DND-41 (cell line): ENCODE measurements around the gene TNS1.

ENCODE experiments used
- ATAC-seq: fragments of 200-7000 bp; cut with Tn5 transposase; 3 replicates; pipeline ENCODE4 v1.9.1; 2021; ENCODE audit warnings: low read depth; ENCODE audit not compliant: insufficient read depth
- DNase-seq: peaks from one replicate; pipeline ENCODE4 v3.0.0-alpha.2; 2020
- H2AFZ ChIP-seq: 2 replicates; pipeline ENCODE4 v1.6.0; 2012; ENCODE audit warnings: low read depth, low read length
- H3K27ac ChIP-seq: 2 replicates; pipeline ENCODE4 v1.5.1; 2012; ENCODE audit warnings: low read length, inconsistent platforms
- H3K27me3 ChIP-seq: fragments of 200-600 bp; sonication (generic); 2 replicates; pipeline ENCODE4 v1.6.0; 2012; ENCODE audit warnings: low read length, mild to moderate bottlenecking, inconsistent platforms; ENCODE audit not compliant: insufficient read depth, poor library complexity
- H3K36me3 ChIP-seq: 2 replicates; pipeline ENCODE4 v1.5.1; 2012; ENCODE audit warnings: low read length, inconsistent platforms; ENCODE audit not compliant: insufficient read depth
- H3K4me1 ChIP-seq: 2 replicates; pipeline ENCODE4 v1.5.1; 2012; ENCODE audit warnings: mild to moderate bottlenecking, low read length; ENCODE audit not compliant: insufficient read depth
- H3K4me2 ChIP-seq: 2 replicates; pipeline ENCODE4 v1.6.0; 2012; ENCODE audit warnings: mild to moderate bottlenecking, moderate library complexity, low read length, inconsistent platforms; ENCODE audit not compliant: insufficient read depth
- H3K4me3 ChIP-seq, 2 experiments: fragments of 200-600 bp in 1 of 2; shearing (Covaris generic) in 1 of 2; 2 replicates each; pipeline ENCODE4 v1.5.1; 2012 to 2016; ENCODE audit warnings: inconsistent platforms in 2 of 2, low read length in 2 of 2, mild to moderate bottlenecking in 2 of 2, low read depth in 1 of 2, moderate library complexity in 1 of 2
- H3K79me2 ChIP-seq: 2 replicates; pipeline ENCODE4 v1.6.0; 2012; ENCODE audit warnings: low read length, inconsistent platforms; ENCODE audit not compliant: insufficient read depth
- H3K9ac ChIP-seq: 2 replicates; pipeline ENCODE4 v1.6.0; 2012; ENCODE audit warnings: low read depth, mild to moderate bottlenecking, inconsistent platforms, low read length, moderate library complexity
- H3K9me3 ChIP-seq: 2 replicates; pipeline ENCODE4 v1.5.1; 2012; ENCODE audit warnings: low read length, moderate library complexity, mild to moderate bottlenecking, inconsistent platforms; ENCODE audit not compliant: insufficient read depth, severe bottlenecking
- H4K20me1 ChIP-seq: 2 replicates; pipeline ENCODE4 v1.6.0; 2012; ENCODE audit warnings: low read length; ENCODE audit not compliant: insufficient read depth
- EZH2 ChIP-seq: IDR thresholded peaks from 3 replicates; pipeline ENCODE4 v1.6.1; 2012; ENCODE audit warnings: borderline replicate concordance, low read depth, mild to moderate bottlenecking, moderate library complexity, low read length, inconsistent platforms; ENCODE audit not compliant: severe bottlenecking
- TF ChIP-seq, protein P1 (sequence below): IDR thresholded peaks from 2 replicates; pipeline ENCODE4 v1.5.1; 2012; ENCODE audit warnings: borderline replicate concordance, low read length, moderate library complexity, mild to moderate bottlenecking; ENCODE audit not compliant: poor library complexity, severe bottlenecking; ENCODE audit errors: extremely low read depth

The TNS1 gene

DNA sequence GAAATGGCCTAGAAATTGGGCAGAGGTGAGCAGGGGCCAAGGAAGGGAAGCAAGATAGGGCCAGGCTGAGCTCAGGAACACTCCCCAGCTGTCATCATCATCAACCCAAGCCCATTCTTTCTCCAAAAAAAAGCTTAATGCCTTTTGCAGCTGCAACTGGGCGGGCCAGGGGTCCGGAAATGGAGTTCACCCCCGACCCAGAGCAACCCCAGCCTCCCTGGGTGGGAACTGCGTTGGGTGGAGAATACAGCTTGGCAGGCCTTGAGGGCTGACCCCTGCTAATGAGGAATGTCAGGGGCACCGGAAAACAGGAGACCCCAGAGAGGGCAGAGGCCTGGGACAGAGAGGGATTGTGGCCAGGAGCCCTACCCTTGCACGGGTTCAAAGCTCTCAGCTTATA is 64.8 kb downstream of the TNS1 start:
- no peak overlapping the region for H3K9ac ChIP-seq
- no peaks in the 10 kb centered on the region for H3K4me1 ChIP-seq
- no peaks in the 10 kb centered on the region for H4K20me1 ChIP-seq
- no peak overlapping the region for H2AFZ ChIP-seq
- H3K27me3 ChIP-seq, result peaks cover 13% of the 10 kb centered on the region
- no peaks in the 10 kb centered on the region for H3K36me3 ChIP-seq
- no peaks in the 10 kb centered on the region for H3K9me3 ChIP-seq
- no peak for DNase-seq
- H3K4me3 ChIP-seq, result no peak overlapping the region
- no peaks in the 10 kb centered on the region for H3K79me2 ChIP-seq
- H3K4me2 ChIP-seq, result no peak overlapping the region
- TF ChIP-seq EZH2, result no peak
- H3K27ac ChIP-seq, result no peak overlapping the region
- ATAC-seq, result no peak

DNA sequence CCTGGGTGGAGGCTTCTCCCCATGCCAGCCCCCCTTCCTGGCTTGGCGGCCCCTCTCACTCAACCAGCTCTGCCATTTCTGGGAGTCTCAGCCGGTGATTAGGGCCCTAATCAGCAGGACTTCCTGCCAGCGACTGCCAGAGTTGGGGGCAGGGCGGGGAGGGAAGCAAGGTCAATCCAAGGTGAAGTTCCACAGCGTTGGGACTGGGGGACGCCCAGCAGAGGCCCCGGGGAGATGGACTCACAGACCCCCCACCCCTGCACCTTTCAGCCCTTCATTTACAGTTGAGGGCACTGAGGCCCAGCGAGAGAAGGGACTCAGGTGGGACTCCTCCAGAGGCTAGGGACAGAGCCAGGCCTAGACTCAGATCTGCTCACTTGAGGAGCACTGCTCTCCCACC is 65.3 kb downstream of the TNS1 start:
- TF ChIP-seq, protein P1, sequence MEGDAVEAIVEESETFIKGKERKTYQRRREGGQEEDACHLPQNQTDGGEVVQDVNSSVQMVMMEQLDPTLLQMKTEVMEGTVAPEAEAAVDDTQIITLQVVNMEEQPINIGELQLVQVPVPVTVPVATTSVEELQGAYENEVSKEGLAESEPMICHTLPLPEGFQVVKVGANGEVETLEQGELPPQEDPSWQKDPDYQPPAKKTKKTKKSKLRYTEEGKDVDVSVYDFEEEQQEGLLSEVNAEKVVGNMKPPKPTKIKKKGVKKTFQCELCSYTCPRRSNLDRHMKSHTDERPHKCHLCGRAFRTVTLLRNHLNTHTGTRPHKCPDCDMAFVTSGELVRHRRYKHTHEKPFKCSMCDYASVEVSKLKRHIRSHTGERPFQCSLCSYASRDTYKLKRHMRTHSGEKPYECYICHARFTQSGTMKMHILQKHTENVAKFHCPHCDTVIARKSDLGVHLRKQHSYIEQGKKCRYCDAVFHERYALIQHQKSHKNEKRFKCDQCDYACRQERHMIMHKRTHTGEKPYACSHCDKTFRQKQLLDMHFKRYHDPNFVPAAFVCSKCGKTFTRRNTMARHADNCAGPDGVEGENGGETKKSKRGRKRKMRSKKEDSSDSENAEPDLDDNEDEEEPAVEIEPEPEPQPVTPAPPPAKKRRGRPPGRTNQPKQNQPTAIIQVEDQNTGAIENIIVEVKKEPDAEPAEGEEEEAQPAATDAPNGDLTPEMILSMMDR, result no peak
- no peak for TF ChIP-seq EZH2
- H3K9me3 ChIP-seq, result no peaks in the 10 kb centered on the region
- no peaks in the 10 kb centered on the region for H3K36me3 ChIP-seq
- DNase-seq (no peak), ATAC-seq (no peak)
- no peak overlapping the region for H3K9ac ChIP-seq
- no peaks in the 10 kb centered on the region for H3K79me2 ChIP-seq
- no peaks in the 10 kb centered on the region for H3K4me1 ChIP-seq
- no peaks in the 10 kb centered on the region for H4K20me1 ChIP-seq
- H3K27me3 ChIP-seq, result peaks cover 13% of the 10 kb centered on the region
- H3K27ac ChIP-seq, result no peak overlapping the region
- no peak overlapping the region for H2AFZ ChIP-seq
- no peak overlapping the region for H3K4me2 ChIP-seq
- H3K4me3 ChIP-seq, result no peak overlapping the region

DNA sequence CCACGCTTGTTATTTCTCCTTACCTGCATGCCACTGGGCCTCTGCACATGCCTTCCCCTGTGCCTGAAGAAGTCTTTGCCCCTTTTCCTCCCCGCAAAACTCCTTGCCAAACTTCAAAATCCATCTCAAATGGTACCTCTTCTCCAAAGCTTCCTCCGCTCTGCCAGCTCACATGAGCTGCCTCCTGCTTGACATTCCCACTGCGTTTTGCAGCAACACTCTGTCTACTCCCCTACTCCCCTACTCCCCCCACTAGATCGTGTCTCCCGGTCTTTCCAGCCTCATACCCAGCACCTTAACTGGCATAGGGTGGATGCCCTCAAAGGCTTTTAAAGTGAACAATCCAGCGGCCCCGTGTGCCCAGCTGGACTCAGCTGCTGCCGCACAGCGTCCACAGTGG is 65.8 kb downstream of the TNS1 start:
- H3K4me3 ChIP-seq, result no peak overlapping the region
- no peaks in the 10 kb centered on the region for H4K20me1 ChIP-seq
- no peaks in the 10 kb centered on the region for H3K4me1 ChIP-seq
- ATAC-seq, result no peak
- no peak overlapping the region for H3K27ac ChIP-seq
- no peaks in the 10 kb centered on the region for H3K9me3 ChIP-seq
- H3K9ac ChIP-seq, result no peak overlapping the region
- DNase-seq, result no peak
- no peak overlapping the region for H2AFZ ChIP-seq
- H3K4me2 ChIP-seq, result no peak overlapping the region
- peaks cover 17% of the 10 kb centered on the region for H3K27me3 ChIP-seq
- H3K79me2 ChIP-seq, result no peaks in the 10 kb centered on the region
- H3K36me3 ChIP-seq, result no peaks in the 10 kb centered on the region
- no peak for TF ChIP-seq EZH2
- TF ChIP-seq, protein P1, result no peak

DNA sequence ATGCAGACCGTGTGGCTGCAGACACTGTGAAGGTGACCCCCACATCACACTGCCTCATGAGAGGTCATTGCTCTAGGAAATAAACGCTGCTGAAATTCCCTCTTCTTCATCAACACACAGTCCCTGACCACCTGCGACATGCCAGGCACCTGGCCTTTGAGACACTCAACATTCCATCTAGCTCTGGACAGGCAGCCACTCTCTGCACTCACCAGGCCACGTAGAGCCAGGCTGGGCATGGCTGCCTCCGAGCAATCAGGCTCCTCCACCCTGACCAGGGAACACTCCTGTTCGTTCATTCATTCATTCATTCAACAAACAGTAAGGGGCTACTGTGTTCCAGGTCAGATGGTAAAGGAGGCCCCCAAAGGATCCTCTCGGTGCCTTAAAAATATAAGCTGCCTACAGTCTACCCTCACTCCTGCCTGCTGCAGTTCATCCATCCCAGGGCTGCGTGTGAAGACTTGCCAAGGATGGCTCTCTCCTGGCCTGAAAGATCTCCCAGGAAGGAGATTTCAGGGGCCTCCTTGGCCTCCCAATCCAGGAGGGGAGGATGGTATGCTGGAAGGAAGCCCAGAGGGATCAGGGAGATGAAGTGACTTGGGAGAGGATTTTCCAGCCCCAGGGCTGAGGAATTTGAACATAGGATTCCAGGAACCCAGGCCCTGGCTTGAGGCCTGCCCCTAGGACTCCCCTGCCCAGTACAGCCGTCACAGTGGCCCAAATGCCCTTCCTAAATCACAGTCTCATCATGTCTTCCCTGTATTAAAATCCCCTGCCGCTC is 66.7 kb downstream of the TNS1 start:
- Histone ChIP-seq H3K27ac (no peak overlapping the region), H4K20me1 (no peaks in the 10 kb centered on the region), H3K4me3 (no peak overlapping the region), H2AFZ (no peak overlapping the region), H3K27me3 (peaks cover 17% of the 10 kb centered on the region), H3K9ac (no peak overlapping the region), H3K4me2 (no peak overlapping the region), H3K36me3 (no peaks in the 10 kb centered on the region), H3K4me1 (no peaks in the 10 kb centered on the region), H3K79me2 (no peaks in the 10 kb centered on the region), H3K9me3 (no peaks in the 10 kb centered on the region)
- TF ChIP-seq, protein P1, result no peak
- no peak for TF ChIP-seq EZH2
- no peak for DNase-seq
- ATAC-seq, result no peak
